Stimulated activated naive CD8-positive, alpha-beta T cell treated with anti-CD3 and anti-CD28 coated beads, Interleukin-15, Interleukin-2, amounts not matched to agents 100 U/mL and 50 U/mL, for 24 hours (primary cell): ENCODE measurements around the gene ZNF189.
A peak's percentile ranks its signal among the peaks of the same experiment; 100 is the strongest.

Source experiments
- ATAC-seq: fragments of 150-1000 bp; cut with Tn5 transposase; one replicate; pipeline ENCODE4 v1.10.0; 2021
- DNase-seq: peaks from one replicate; pipeline ENCODE4 v3.0.0; 2021

Gene ZNF189

DNA sequence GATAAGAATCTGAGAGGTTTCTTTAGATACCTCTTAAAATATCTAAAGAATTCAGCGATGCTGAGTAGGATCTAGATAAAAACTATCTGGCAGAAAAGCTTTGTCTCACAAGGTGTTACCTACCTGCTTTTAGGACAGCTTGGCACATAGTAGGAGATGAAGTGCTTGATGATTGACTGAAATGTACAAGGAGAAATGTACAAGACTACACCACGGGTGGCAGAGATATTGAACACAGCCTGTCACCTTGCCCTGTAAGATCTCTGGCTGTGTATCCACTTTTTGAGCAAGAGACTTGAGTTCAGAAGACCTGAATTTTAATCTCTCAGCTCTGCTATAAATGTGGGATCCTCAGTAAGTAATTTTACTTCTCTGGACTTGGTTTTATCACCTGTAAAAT is 21.2 kb downstream of the ZNF189 start:
- ATAC-seq (no peak), DNase-seq (no peak)

DNA sequence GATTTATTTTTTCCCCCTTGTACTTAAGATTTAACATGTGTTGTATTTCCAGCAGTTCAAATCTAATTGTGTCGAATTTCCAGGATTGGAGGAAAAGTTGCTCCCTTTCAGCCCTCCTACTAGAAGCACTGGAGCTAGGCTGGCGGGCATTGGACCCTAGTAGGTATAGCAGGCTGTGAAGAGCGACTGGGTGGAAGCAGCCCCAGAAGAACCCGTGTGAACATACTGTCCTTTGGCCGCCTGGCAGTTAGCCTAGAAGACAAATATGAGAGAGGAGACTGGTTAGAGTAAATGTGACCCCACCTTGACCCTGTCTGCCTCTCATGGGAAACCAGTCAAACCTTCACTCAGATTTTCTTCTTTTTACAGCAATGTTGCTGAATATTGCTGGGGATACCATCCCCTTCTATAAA is 23.0 kb downstream of the ZNF189 start:
- ATAC-seq (no peak), DNase-seq (no peak)

DNA sequence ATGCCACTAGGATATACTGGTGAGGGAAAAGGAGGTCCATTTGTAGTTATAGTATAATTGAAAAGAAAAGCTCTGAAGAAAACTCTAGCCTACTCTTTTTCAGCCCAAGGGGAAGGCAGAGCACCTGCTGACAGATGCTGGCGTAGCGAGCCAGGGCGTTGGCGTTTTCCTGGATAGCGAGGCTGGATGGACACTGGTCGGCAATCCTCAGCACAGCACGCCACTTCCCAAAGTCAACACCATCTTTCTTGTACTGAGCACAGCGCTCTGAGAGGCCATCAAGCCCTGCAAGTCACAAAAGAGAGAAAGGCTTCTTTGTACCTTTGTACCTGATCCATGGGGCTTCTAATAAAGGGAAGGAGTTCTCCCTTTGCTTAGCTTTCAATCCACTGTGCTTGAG is 28.7 kb downstream of the ZNF189 start:
- no peak for ATAC-seq
- DNase-seq: no peak

DNA sequence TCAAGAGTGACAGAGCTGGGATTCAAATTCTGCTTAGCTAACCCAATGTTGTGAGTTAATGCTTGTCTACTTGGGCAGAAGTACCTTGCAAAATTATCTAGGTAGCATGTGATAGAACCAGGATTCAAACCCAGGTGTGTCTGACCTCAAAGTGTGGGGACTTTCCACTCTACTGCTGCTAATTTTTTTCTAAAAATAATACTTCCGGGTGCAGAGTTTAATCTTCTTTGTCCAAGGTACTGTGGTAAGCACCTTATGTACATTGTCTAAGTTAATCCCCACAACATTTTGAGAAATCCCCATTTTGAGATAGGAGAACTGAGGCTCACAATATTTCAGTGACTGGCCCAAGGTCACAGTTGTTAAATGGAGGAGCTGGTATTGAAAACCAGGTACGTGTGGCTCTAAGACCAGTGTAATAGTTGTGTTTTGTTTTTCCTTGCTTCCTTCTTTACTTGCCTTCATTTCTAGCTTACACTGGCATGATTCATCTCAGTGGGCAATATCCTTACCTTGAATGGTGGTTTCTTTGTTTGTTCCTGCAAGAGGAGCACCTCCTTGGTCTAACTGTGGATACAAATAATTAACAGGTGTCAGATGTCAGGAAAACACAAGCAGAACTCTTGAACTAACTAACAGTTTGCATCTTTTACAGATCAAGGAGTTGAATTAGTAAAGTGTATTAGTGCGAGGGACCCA is 29.5 kb downstream of the ZNF189 start:
- no peak for DNase-seq
- no peak for ATAC-seq

DNA sequence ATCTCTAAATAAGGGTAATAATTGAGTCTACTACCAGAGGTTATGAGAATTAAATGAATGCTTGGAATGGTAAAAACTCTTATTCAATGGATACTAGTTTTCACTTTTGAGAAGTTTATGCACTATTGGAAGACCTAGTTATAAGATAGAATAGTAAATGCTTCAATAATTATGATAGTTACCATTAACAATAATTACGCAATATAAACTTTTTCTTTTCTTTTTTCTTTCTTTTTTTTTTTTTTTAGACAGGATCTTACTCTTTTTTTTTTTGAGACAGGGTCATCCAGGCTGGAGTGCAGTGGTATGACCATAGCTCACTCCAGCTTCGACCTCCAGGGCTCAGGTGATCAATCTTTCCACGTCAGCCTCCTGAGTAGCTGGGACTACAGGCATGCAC is 30.3 kb downstream of the ZNF189 start:
- ATAC-seq: no peak
- no peak for DNase-seq

DNA sequence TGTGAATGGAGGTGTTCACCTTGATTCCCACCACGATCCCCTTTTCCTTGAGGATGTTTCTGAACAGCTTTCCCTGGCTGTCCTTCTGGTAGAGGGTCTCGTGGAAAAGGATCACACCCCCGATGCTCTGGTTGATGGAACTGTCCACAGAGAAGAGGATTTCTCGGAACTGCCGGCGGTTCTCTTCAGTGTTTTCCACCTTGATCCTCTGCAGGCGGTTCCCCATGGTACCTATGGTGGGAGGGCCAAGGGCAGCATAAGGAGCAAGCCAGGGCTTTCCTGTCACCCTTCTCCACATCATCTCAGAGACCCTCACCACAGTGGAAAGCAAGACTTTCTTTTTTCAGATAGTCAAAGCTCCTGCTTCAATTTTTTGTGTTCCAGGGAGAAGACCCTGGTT is 31.1 kb downstream of the ZNF189 start:
- ATAC-seq: no peak
- DNase-seq: no peak

DNA sequence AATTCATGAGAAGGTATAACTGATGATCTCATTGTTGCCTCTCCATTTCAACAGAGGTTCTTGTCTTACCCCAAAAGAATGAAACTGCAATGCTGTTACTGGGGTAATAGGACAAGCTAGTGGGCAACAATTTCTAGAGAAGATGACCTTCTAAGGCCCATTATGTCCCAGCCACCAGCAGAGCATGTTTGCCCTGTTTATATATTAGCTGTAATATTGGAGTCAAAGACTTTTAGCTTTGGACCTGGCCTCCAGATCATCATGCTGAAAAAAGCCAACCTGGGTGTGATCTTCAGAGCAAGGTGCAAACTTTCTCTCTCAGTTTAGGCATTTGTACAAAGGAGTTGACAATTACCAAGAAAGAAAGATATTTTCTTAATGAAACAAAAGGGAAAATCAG is 33.5 kb downstream of the ZNF189 start:
- DNase-seq: no peak
- ATAC-seq: no peak

DNA sequence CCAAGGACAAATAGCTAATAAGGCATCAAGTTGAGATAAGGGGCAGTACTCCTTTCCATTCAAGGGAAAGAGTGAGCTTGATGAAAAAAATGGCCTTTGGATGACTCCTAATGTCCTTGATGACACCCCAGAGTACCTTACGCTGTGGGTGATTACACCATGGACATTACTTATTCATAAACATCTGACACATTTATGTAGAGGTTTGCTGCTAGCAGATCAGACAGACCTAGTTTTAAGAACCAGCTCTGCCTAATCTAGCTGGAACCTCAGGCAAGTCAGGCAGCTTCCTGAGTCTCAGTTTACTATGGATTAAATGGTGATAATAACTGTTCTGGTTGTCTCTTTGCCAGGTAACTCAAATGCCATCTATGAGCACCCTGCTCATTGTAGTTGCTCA is 34.1 kb downstream of the ZNF189 start:
- ATAC-seq: no peak
- no peak for DNase-seq

DNA sequence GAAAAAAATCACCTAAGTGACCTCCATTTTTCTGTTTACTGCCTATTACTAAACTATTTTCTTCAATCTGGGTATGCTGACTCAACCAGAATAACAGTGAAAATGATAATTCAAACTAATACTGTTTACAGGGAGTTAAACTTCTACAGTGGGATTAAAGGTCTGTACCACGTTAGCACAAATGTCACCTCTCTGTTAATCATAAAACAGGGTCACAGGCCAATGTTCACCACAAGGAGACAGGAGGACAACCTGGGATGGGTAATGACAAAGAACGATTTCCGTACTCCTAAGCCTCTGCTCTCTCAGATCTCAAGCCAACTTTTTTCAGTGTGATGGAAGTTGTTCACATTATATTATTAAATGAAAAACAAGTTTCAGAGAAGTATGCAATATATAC is 34.6 kb downstream of the ZNF189 start:
- DNase-seq (no peak), ATAC-seq (no peak)

DNA sequence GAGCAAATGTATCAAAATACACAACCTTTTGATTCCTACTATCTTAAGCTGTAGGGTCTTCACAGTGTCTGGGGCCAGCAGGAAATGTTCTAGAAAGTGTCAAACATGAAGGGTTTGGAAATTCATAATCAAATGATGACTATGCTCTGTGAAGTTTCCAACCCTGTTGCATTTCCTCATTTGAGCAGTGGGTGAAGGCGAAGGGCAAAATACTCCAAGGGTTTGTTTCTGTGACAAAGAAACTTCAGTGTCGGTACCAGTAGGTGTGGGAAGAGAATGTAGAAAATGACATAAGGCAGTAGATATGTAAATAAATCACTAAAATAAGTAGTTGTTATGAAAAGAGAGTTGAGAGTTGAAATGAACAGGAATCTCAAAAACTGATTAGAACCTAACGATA is 36.3 kb downstream of the ZNF189 start:
- DNase-seq (no peak), ATAC-seq (no peak)

DNA sequence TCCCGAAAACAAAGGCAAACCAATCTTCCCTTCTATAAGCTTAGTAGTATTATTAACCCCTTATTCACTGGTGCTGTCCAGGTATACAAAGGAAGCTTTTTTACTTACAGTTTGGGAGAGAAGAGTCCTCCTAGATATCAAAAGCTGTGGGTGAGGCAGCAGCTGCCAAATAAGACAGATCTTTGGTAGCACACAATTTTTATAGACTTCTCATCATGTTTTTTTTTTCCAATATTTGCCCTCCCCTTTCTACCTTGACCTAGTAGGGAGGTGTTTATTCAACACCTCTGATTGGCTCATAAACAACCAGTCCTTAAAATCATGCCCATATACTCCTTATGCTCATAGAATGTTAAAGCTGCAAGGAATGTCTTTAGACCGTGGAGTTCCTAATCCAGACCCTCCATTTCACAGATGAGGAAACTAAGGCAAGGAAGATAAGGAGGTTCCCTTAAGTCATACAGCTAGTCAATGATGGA is 37.0 kb downstream of the ZNF189 start, which contains the start of gene ALDOB:
TSS of gene ALDOB (minus strand) at position 174 of the 479 bp plus-strand sequence. CDS start 4,887 bp downstream, outside the sequence.
- DNase-seq (no peak), ATAC-seq (no peak)

DNA sequence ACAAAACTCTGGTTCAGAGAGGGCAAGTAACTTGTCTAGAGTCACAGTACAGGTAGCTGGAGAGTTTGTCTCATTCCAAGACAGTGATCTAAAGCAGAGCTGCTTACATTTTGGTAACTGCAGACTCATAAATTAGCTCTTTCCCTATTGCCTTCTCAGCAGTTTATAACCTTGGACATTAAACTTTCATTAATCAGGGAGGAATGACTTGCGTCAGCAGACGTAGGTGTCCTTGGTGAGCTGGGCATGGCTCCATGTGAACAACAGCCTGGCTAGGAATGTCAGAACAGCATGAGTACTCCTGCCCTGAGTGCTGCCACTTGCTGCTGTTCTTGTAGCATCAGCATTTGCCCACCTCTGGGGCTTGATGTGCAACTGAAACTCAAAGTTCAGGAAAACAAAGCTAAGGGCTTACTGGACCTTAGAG is 39.2 kb downstream of the ZNF189 start:
- DNase-seq (no peak), ATAC-seq (no peak)

DNA sequence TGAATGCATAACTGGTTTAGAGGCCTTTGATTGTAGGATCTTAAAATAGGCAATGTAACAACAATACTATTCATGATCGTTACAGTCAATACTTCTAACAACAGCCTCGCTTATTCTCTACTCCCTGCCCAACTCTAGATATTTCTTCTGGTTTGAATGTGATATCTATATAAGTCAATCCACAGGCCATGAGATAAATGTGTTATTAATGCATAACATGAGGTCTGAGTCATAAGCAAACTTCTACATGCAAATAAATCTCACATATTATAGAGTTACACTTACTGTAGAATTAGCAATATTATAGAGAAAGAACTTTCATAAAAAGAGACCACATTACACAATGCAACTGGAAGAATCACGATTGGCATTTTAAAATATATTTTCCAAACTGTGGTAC is 39.9 kb downstream of the ZNF189 start:
- no peak for DNase-seq
- no peak for ATAC-seq

DNA sequence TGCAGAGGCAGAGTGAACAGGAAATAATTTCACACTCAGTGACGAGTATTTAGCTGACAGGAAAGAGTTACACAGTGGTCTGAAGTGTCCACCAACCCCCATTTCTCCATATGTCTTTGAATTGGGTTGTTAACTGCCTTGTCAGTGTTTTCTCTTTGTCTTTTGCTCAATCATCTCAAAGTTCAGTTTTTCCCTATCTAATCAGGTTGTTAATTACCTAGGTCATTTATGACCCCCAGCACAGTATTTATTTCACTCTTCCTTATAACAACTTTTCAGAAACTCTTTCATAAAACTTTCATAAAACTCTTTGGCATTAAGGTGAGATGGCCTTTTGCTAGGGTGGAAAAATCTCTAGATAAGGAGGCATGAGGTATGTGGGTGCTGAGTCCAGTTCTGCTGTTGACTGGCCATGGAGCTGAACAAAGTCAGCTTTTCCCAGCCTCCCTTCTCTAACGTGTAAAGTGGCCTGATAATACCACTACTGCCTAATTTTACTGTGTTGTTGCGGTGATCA is 42.1 kb downstream of the ZNF189 start:
- ATAC-seq (no peak), DNase-seq (no peak)

DNA sequence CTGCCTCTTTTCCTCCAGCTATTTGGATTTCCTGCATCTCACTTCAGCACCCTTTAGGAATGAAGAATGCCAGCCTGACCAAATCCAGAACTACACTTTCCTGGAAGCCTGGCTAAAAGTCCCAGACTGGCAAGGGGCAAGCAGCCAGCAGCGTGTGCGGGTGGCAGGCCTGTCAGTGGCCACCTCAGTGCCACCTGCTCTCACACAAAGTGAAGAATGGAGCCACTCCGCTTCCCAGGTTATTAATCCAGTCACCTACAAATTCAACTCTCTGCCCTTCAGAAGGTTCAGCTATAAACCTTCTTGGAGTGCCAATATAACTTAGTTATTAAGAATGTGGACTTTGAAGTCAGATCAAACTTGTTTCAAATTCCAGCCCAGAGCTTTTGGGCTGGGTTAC is 43.7 kb downstream of the ZNF189 start:
- DNase-seq (no peak), ATAC-seq (no peak)

DNA sequence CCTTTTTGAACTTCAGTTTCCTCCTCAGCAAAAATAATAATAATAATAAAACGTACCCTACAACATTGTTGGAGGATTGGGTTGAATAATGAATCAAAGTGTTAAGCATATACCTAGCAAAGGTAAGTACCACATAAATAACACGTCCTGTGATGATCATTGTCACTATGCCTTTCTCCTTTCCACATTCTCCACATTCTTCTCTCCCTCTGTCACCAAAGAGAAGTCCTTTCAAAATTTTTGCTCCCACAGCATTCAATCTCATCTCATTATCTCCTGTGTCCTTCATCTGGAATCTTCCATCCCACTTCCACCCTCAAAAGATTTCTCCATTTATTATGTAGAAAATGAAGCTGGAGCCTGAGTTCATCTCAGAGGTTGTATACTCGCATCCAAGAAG is 44.1 kb downstream of the ZNF189 start:
- DNase-seq (no peak), ATAC-seq (no peak)

DNA sequence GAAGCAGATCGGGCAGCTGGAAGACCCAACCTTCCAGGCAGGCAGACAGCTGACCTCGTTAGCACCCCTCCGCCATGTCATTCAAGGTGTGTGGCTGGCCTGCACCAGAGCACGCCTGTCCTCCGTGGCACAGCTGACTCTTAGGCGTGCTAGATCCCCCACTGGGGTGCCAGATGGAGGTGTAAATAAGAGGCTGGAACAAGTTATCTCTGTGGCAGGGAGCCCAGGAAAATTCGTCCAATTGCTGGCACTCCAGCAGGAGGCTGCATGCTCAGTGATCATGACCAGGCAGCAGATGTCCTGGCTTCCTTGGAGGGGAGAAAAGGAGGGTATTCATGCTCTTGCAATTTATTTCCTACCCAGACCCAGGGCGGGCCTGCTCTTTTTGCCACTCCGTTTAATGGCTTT is 44.7 kb downstream of the ZNF189 start:
- DNase-seq: no peak
- ATAC-seq: no peak

DNA sequence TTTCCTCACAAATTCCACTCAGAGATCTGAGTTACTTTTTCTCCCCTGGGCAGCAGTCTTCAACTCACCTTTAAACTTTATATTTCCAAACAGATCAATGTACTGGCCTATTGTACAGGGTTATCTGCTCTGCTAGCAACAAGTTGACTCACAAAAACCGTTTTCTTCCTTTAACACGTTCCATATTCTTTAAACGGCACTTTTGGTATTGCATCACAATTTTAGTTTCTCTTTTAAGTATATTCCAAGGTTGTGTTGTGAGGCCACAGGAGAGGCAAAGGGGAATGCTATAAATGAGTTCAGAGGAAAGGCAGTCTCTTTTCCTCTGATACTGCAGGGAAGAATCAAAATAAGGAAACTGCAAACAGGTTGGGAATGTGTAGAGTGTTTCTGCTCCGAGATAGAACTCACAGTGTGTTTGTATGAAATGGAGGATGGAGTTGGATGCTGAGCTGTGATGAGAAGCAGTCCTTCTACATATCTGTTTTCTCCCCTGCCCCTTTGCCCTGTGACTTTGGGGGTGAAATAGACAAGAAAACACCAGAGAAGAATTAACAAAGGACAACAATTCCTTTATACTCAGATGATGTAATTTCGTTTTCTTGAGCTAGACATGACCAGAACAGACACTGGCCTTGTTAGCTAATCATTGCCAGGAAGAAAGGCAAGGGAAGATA is 46.8 kb downstream of the ZNF189 start:
- no peak for ATAC-seq
- DNase-seq: no peak

DNA sequence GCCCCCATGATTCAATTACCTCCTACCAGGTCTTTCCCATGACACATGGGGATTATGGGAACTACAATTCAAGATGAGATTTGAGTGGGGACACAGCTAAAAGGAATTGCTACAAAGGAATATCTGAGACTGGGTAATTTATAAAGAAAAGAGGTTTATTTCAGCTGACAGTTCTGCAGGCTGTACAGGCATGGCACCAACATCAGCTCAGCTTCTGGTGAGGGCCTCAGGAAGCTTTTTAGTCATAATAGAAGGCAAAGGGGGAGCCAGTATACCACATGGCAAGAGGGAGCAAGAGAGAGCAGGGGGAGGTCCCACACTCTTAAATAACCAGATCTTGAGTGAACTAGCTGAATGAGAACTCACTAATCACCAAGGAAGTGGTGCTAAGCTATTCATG is 48.1 kb downstream of the ZNF189 start:
- DNase-seq: no peak
- no peak for ATAC-seq

DNA sequence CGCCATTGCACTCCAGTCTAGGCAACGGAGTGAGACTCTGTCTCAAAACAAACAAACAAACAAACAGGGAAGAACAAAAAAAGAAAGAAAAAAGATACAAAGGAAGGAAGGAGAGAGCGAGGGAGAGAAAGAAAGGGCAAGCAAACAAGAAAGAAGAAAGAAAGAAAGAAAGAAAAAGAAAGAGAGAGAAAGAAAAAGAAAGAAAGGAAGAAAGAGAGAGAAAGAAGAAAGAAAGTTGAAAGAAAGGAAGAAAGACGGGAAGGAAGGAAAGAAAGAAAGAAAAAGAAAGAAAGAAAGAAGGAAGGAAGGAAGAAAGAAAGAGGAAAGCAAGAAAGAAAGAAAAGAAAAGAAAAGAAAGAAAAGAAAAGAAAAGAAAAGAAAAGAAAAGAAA is 50.0 kb downstream of the ZNF189 start:
- no peak for DNase-seq
- ATAC-seq: no peak

DNA sequence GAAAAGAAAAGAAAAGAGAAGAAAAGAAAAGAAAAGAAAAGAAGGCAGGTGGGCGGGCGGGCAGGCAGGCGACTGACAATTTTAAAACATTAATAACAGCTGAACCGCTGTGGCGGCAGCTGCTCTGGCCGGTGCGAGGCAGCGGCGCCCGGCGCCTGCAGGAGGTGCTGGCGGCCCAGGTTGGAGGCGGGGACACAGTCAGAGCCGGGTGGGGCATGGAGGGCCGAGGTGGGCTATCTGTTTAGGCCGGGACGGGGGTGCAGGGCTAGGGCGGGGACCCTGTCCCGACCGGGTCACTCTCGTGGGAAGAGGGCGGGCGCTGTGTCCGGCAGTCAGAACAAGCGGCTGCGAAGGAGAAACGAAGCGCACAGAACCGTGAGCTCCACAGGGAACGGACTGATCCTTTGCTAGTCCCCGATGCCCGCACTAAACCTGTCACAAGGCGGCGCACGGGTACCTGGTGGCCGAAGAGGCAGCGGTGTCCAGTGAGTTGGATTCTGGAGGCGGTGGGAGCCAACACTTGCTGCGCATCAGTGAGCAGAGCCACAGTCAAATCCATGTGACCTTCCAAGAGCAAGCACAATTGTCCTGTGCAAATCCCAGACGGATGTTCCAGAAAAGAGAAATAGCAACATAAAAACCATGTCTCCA is 50.5 kb downstream of the ZNF189 start:
- peak; percentile 68 for DNase-seq
- peak; percentile 96 for ATAC-seq

DNA sequence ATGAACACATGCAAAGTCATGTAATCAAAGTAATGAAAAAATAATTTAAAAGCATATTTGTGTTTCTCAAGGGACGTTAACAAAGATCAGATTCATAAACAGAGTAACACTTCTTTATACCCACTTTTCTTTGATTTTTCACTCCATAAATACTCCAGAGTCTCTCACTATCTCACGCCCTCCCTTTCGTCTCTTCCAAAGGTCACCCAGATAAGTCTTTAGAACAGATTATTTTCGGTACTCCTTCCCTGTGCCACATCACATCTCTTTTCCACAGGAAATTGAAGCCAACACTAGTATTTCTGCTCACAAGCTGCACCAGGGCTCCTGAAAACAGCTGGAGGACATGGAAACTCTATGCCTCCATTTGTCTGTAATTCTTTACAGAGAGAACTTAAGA is 52.3 kb downstream of the ZNF189 start:
- DNase-seq: no peak

DNA sequence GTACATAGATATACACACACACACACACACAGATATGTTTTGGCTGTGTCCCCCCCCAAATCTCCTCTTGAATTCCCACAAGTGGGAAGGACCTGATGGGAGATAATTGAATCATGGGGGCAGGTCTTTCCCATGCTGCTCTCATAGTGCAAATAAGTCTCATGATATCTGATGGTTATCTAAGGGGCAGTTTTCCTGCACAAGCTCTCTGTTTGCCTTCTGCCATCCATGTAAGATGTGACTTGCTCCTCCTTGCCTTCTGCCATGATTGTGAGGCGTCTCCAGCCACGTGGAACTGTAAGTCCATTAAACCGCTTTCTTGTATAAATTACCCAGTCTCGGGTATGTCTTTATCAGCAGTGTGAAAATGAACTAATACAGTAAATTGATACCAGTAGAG is 52.8 kb downstream of the ZNF189 start:
- DNase-seq: no peak
- no peak for ATAC-seq

More for the DNA sequence above, 52.3 kb downstream of the ZNF189 start:
- ATAC-seq: no peak
